HepG2 (cell line): ENCODE measurements around the gene ZBTB9. TPM values are rescaled to one million over a fixed set of nuclear protein-coding genes. Genes with fewer than 3 reads are reported as not detected.

Experiments used
- ATAC-seq: fragments of 200-7000 bp; cut with Tn5 transposase; 3 replicates; pipeline ENCODE4 v1.9.1; 2020; ENCODE audit warnings: mild to moderate bottlenecking, moderate library complexity
- BruUV-seq: library from RNA; stranded (reverse); fragments of 400-500 nt; replicated peaks from 2 replicates; lab custom pipeline; 2021; lab: Mats Ljungman, UMichigan
- CTCF ChIA-PET: fragments of 300-600 bp; formaldehyde crosslinking; extraction: SDS; loops from one replicate; lab custom pipeline; 2021; ENCODE audit warnings: low total read pairs, inconsistent platforms, low intra/inter-chr PET ratio; lab: Yijun Ruan, JAX
- POLR2A ChIA-PET: fragments of 350-600 bp; sonication (Branson Sonifier 250); formaldehyde crosslinking; loops from one replicate; lab custom pipeline; 2020; ENCODE audit warnings: antibody characterized with exemption, inconsistent platforms; lab: Yijun Ruan, JAX
- DNase-seq: peaks from one replicate; pipeline ENCODE4 v3.0.0-alpha.2; 2015; ENCODE audit warnings: low spot score
- FAIRE-seq: peaks from 3 replicates; lab custom pipeline; 2011; peaks lifted over from hg19 to GRCh38; lab: Jason Lieb, UNC
- H2AFZ ChIP-seq: one replicate; pipeline ENCODE4 v1.6.1; 2011; ENCODE audit warnings: low read length, inconsistent platforms
- H3K27ac ChIP-seq: fragments of 300-600 bp; 3 replicates; pipeline ENCODE4 v1.8.0; 2011; ENCODE audit warnings: mixed run types, mild to moderate bottlenecking, mixed read lengths, low read length, inconsistent platforms; ENCODE audit not compliant: insufficient read depth; ENCODE audit errors: extremely low read length
- H3K27me3 ChIP-seq, 2 experiments: fragments of 200-600 bp in 1 of 2; 2 replicates in 1 of 2; 3 replicates in 1 of 2; pipeline versions ENCODE4 v1.6.0 to v1.8.0; 2011; ENCODE audit warnings: low read length in 2 of 2, mild to moderate bottlenecking in 2 of 2, moderate library complexity in 2 of 2, inconsistent platforms in 1 of 2; ENCODE audit not compliant: insufficient read depth in 2 of 2, control insufficient read depth in 1 of 2
- H3K36me3 ChIP-seq, 2 experiments: fragments of 200-600 bp in 1 of 2; replicated peaks in 1 of 2; 2 replicates in 1 of 2; 3 replicates in 1 of 2; pipeline versions ENCODE4 v1.5.1 to v1.8.0; 2011; ENCODE audit warnings: low read length in 2 of 2, inconsistent platforms in 1 of 2; ENCODE audit not compliant: insufficient read depth in 2 of 2, control insufficient read depth in 1 of 2
- H3K4me1 ChIP-seq: 2 replicates; pipeline ENCODE4 v1.5.1; 2012; ENCODE audit warnings: low read length, inconsistent platforms; ENCODE audit not compliant: insufficient read depth
- H3K4me2 ChIP-seq: 2 replicates; pipeline ENCODE4 v1.6.0; 2011; ENCODE audit warnings: low read depth, low read length, inconsistent platforms
- H3K4me3 ChIP-seq, 3 experiments: fragments of 200-600 bp in 1 of 3; sonication (generic), shearing (Covaris generic) in 1 of 3; replicated peaks in 1 of 3; 2 replicates each; pipeline ENCODE4 v1.5.1; 2011 to 2016; ENCODE audit warnings: low read length in 3 of 3, inconsistent platforms in 2 of 3, low read depth in 2 of 3, mild to moderate bottlenecking in 2 of 3, control low read depth in 1 of 3, mixed read lengths in 1 of 3; ENCODE audit not compliant: insufficient read depth in 1 of 3
- H3K79me2 ChIP-seq: one replicate; pipeline ENCODE4 v1.6.1; 2011; ENCODE audit warnings: low read length, inconsistent platforms; ENCODE audit not compliant: insufficient read depth
- H3K9ac ChIP-seq: 2 replicates; pipeline ENCODE4 v1.6.0; 2011; ENCODE audit warnings: mild to moderate bottlenecking, low read depth, low read length, inconsistent platforms; ENCODE audit not compliant: insufficient read depth
- H3K9me3 ChIP-seq: 2 replicates; pipeline ENCODE4 v1.5.1; 2012; ENCODE audit warnings: mild to moderate bottlenecking, low read length
- H4K20me1 ChIP-seq: 2 replicates; pipeline ENCODE4 v1.6.0; 2011; ENCODE audit warnings: inconsistent platforms, mild to moderate bottlenecking, low read length, moderate library complexity; ENCODE audit not compliant: insufficient read depth
- HDAC6 ChIP-seq: fragments of 200-600 bp; sonication (generic); IDR thresholded peaks from 2 replicates; pipeline ENCODE4 v1.7.0; 2017; ENCODE audit warnings: mild to moderate bottlenecking, antibody characterized with exemption, low read length, low read depth
- MNT ChIP-seq: fragments of 450-650 bp; IDR thresholded peaks from 2 replicates; pipeline ENCODE4 v1.6.1; 2016
- RBAK ChIP-seq: sonication (generic); formaldehyde crosslinking; IDR thresholded peaks from 2 replicates; pipeline ENCODE4 v1.5.1; 2020; ENCODE audit warnings: mild to moderate bottlenecking, missing genetic modification reagents
- RBFOX2 ChIP-seq: fragments of 200-400 bp; formaldehyde crosslinking; IDR thresholded peaks from 2 replicates; pipeline ENCODE4 v1.6.1; 2017; ENCODE audit warnings: low read depth, mild to moderate bottlenecking, low read length
- RBM39 ChIP-seq: fragments of 200-400 bp; formaldehyde crosslinking; IDR thresholded peaks from one replicate; pipeline ENCODE4 v1.6.1; 2018; ENCODE audit warnings: antibody characterized with exemption, mild to moderate bottlenecking, low read depth, low read length; ENCODE audit not compliant: poor library complexity, severe bottlenecking
- U2AF1 ChIP-seq: fragments of 200-400 bp; formaldehyde crosslinking; optimal IDR thresholded peaks from 2 replicates; pipeline ENCODE3; 2017; ENCODE audit warnings: mild to moderate bottlenecking, low read depth, low read length
- ZKSCAN5 ChIP-seq: sonication (generic); formaldehyde crosslinking; IDR thresholded peaks from 2 replicates; pipeline ENCODE4 v1.5.1; 2020; ENCODE audit warnings: mild to moderate bottlenecking, missing genetic modification reagents
- ZNF326 ChIP-seq: sonication (generic); formaldehyde crosslinking; IDR thresholded peaks from 2 replicates; pipeline ENCODE4 v1.4.0; 2020; ENCODE audit warnings: missing genetic modification reagents, borderline replicate concordance
- ZNF703 ChIP-seq: sonication (generic); formaldehyde crosslinking; IDR thresholded peaks from 2 replicates; pipeline ENCODE4 v1.5.1; 2020; ENCODE audit warnings: missing genetic modification reagents, mild to moderate bottlenecking, moderate library complexity, borderline replicate concordance
- WGBS: methylation state at CpG from one replicate; pipeline ENCODE4 v1.1.6; 2017; ENCODE audit warnings: low lambda C conversion rate; 5-methylcytosine and 5-hydroxymethylcytosine counted together
- in situ Hi-C: cut with HindIII; loops from 2 replicates; pipeline ENCODE4 v1.10.0; 2017; ENCODE audit warnings: low pct_unique_long_range_greater_than_20kb; ENCODE audit not compliant: extremely low pct_ligation_motif_present
- intact Hi-C: fragments of 100-400 bp; cut with micrococcal nuclease; formaldehyde crosslinking; loops from one replicate; pipeline ENCODE4 v1.10.0; 2022; ENCODE audit not compliant: unreplicated experiment
- polyA plus RNA-seq, 8 experiments: library from polyadenylated mRNA; depleted of rRNA in 3 of 8; stranded (reverse) in 7 of 8; unstranded in 1 of 8; fragments of >200 nt; fragmentation: Illumina TruSeq in 4 of 8; extraction: Trizol in 4 of 8; gene quantifications; 2 replicates each; pipeline versions ENCODE4 v1.2.1 to v1.2.3, GENCODE V29; 2011 to 2016; ENCODE audit warnings: low read depth in 4 of 8, missing spikeins in 1 of 8, mixed read lengths in 1 of 8; ENCODE audit not compliant: insufficient read depth in 1 of 8
- total RNA-seq, 5 experiments: library from RNA; depleted of rRNA; stranded (reverse); fragments of >200 nt; fragmentation: Illumina TruSeq; extraction: Trizol; gene quantifications; 2 replicates each; pipeline ENCODE4 v1.2.3, GENCODE V29; 2016; ENCODE audit warnings: low read depth in 1 of 5
- TF ChIP-seq, protein P1 (sequence below): sonication (generic); formaldehyde crosslinking; IDR thresholded peaks from 2 replicates; pipeline ENCODE4 v1.5.0; 2020; ENCODE audit warnings: missing genetic modification reagents
- TF ChIP-seq, protein P2 (sequence below): sonication (generic); formaldehyde crosslinking; IDR thresholded peaks from 2 replicates; pipeline ENCODE4 v1.8.0; 2022; ENCODE audit warnings: missing genetic modification reagents, low read depth, mild to moderate bottlenecking, borderline replicate concordance

The ZBTB9 gene
- total and polyA plus RNA-seq, 2 of the 13 experiments (the other 11 are each of a cell fraction or from before 2014, with no cell fraction given) = 5.3 to 9.2 TPM

- Histone ChIP-seq H4K20me1 (no peaks in the 10 kb centered on the region), H3K36me3 (peaks cover 0 to 2% of the 10 kb centered on the region in 2 experiments; a peak in 1 of 5 replicates), H3K4me3 (no peak overlapping the region), H3K4me1 (no peaks in the 10 kb centered on the region), H3K79me2 (no peaks in the 10 kb centered on the region), H3K27ac (no peak overlapping the region), H3K4me2 (no peak overlapping the region), H2AFZ (no peak overlapping the region), H3K27me3 (no peaks in the 10 kb centered on the region), H3K9ac (no peak overlapping the region), H3K9me3 (no peaks in the 10 kb centered on the region)
- CTCF ChIA-PET = no interaction called here
- DNase-seq = no peak
- peak; percentile 25; the same call in 1 of the 2 replicates for TF ChIP-seq MNT
- no peak for TF ChIP-seq ZNF703
- POLR2A ChIA-PET = interaction anchor here (1.6 kb wide), 1 partner anchor 9 kb away, joined by 5 read pairs; no protein-coding TSS in a partner anchor
- no TSS peak for BruUV-seq
- no peak; the same call in 2 of the 3 replicates for ATAC-seq
- intact Hi-C loops = no loop called here
- in situ Hi-C loops = no loop called here
- WGBS = 50% methylated on average over 9 of the region's 9 CpGs
- FAIRE-seq = no peak
These were observed 14.3 kb upstream of the ZBTB9 start for GRCh38 chr6:33439956-33440648.

GRCh38 chr6:33440649-33441309 lies 13.6 kb upstream of the ZBTB9 start:
- H3K4me1 ChIP-seq = no peaks in the 10 kb centered on the region
- no peak overlapping the region for H3K4me3 ChIP-seq
- H2AFZ ChIP-seq = no peak overlapping the region
- WGBS = 79% methylated on average over 19 of the region's 19 CpGs
- no peaks in the 10 kb centered on the region for H3K27me3 ChIP-seq
- FAIRE-seq (no peak), ATAC-seq (no peak), DNase-seq (no peak)
- TF ChIP-seq ZNF326 (CRISPR knock-in tag) = no peak
- TF ChIP-seq RBAK = no peak
- TF ChIP-seq, protein P1, sequence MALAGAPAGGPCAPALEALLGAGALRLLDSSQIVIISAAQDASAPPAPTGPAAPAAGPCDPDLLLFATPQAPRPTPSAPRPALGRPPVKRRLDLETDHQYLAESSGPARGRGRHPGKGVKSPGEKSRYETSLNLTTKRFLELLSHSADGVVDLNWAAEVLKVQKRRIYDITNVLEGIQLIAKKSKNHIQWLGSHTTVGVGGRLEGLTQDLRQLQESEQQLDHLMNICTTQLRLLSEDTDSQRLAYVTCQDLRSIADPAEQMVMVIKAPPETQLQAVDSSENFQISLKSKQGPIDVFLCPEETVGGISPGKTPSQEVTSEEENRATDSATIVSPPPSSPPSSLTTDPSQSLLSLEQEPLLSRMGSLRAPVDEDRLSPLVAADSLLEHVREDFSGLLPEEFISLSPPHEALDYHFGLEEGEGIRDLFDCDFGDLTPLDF (CRISPR knock-in tag) = no peak
- no peak for TF ChIP-seq HDAC6
- TF ChIP-seq, protein P2, sequence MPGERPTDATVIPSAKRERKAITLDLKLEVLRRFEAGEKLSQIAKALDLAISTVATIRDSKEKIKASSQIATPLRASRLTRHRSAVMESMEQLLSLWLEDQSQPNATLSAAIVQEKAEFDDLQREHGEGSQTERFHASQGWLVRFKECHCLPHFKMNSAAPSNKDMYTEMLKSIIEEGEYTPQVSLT = no peak
- TF ChIP-seq ZKSCAN5 (CRISPR knock-in tag) = no peak
- TF ChIP-seq RBFOX2 = no peak
- TF ChIP-seq RBM39 = no peak
- no peak for TF ChIP-seq U2AF1
- H4K20me1 ChIP-seq = no peaks in the 10 kb centered on the region
- intact Hi-C loops (no loop called here), in situ Hi-C loops (no loop called here)
- no TSS peak for BruUV-seq
- H3K4me2 ChIP-seq = no peak overlapping the region
- H3K79me2 ChIP-seq = no peaks in the 10 kb centered on the region
- no peak overlapping the region for H3K9ac ChIP-seq
- H3K9me3 ChIP-seq = no peaks in the 10 kb centered on the region
- ChIA-PET CTCF (no interaction called here), POLR2A (interaction anchor here (1.1 to 1.6 kb wide), 2 partner anchors 10 to 13 kb away, joined by 5 read pairs; partner anchors contain the start of gene ZBTB9)
- no peak overlapping the region for H3K27ac ChIP-seq
- peaks cover 0 to 2% of the 10 kb centered on the region in 2 experiments; a peak in 1 of 5 replicates for H3K36me3 ChIP-seq
